Spleen (tissue), 11 donors: ENCODE data around the gene EYS. TPM values are rescaled to one million over a fixed set of nuclear protein-coding genes. Genes with fewer than 3 reads are reported as not detected.

ENCODE experiments used
- DNase-seq: peaks from one replicate; pipeline ENCODE4 v3.0.0-alpha.2; 2020
- H3K27ac ChIP-seq, 8 donors: fragments of 200-600 bp; sonication (generic) in 7 of 8; 1 replicate in 4 of 8; 2 replicates in 4 of 8; pipeline versions ENCODE4 v1.5.0 to v1.8.0; 2016 to 2021; ENCODE audit warnings: inconsistent platforms in 4 of 8, mild to moderate bottlenecking in 4 of 8, moderate library complexity in 1 of 8
- H3K27me3 ChIP-seq, 7 donors: fragments of 200-600 bp; sonication (generic) in 6 of 7; replicated peaks in 1 of 7; 1 replicate in 4 of 7; 2 replicates in 3 of 7; pipeline versions ENCODE4 v1.5.0 to v1.8.0; 2016 to 2021; ENCODE audit warnings: inconsistent platforms in 3 of 7, mild to moderate bottlenecking in 1 of 7
- H3K36me3 ChIP-seq, 6 donors: fragments of 200-600 bp; sonication (generic) in 5 of 6; 1 replicate in 4 of 6; 2 replicates in 2 of 6; pipeline versions ENCODE4 v1.5.0 to v1.8.0; 2016 to 2021; ENCODE audit warnings: inconsistent platforms in 2 of 6
- H3K4me1 ChIP-seq, 6 donors: fragments of 200-600 bp; sonication (generic) in 5 of 6; 1 replicate in 3 of 6; 2 replicates in 3 of 6; pipeline versions ENCODE4 v1.5.0 to v1.8.0; 2016 to 2021; ENCODE audit warnings: inconsistent platforms in 3 of 6
- H3K4me3 ChIP-seq, 8 donors: fragments of 200-600 bp; sonication (generic) in 7 of 8; 1 replicate in 4 of 8; 2 replicates in 4 of 8; pipeline versions ENCODE4 v1.5.0 to v1.8.0; 2016 to 2021; ENCODE audit warnings: inconsistent platforms in 4 of 8, mild to moderate bottlenecking in 4 of 8, moderate library complexity in 2 of 8
- H3K9me3 ChIP-seq, 8 donors: fragments of 200-600 bp; sonication (generic) in 7 of 8; 1 replicate in 4 of 8; 2 replicates in 4 of 8; pipeline versions ENCODE4 v1.5.0 to v1.8.0; 2016 to 2021; ENCODE audit warnings: inconsistent platforms in 4 of 8
- CTCF ChIP-seq, 11 experiments: fragments of 200-600 bp in 7 of 11; fragments of 450-650 bp in 4 of 11; sonication (generic) in 4 of 11; IDR thresholded peaks in 8 of 11; conservative IDR thresholded peaks in 3 of 11; 1 replicate in 7 of 11; 2 replicates in 4 of 11; pipeline versions ENCODE4 v1.4.0 to v1.8.0; 2016 to 2021; ENCODE audit warnings: antibody characterized with exemption in 11 of 11, inconsistent platforms in 4 of 11, mild to moderate bottlenecking in 1 of 11
- POLR2A ChIP-seq, 3 donors: fragments of 450-650 bp; IDR thresholded peaks; one replicate each; pipeline ENCODE4 v1.5.1; 2017; ENCODE audit warnings: antibody characterized with exemption in 3 of 3, mild to moderate bottlenecking in 1 of 3
- POLR2AphosphoS5 ChIP-seq, 3 donors: sonication (generic); formaldehyde crosslinking; IDR thresholded peaks; one replicate each; pipeline ENCODE4 v1.5.1; 2017; ENCODE audit warnings: antibody characterized with exemption in 3 of 3
- WGBS, 5 donors: extraction: QIAGEN DNeasy Blood & Tissue Kit in 3 of 5; methylation state at CpG; one replicate each; pipeline versions ENCODE4 v1.1.5 to v1.1.7; 2013 to 2018; 5-methylcytosine and 5-hydroxymethylcytosine counted together
- intact Hi-C: fragments of 100-400 bp; cut with DNase I; formaldehyde crosslinking; loops from one replicate; pipeline ENCODE4 v1.15.0; 2023; ENCODE audit warnings: low total_unique reads
- polyA plus RNA-seq, 3 donors: library from polyadenylated mRNA; stranded (reverse); fragments of 200-250 nt; gene quantifications; one replicate each; pipeline ENCODE4 v1.2.1, GENCODE V29; 2013
- total RNA-seq, 7 donors: library from RNA; depleted of rRNA in 3 of 7; stranded (reverse); fragments of >200 nt in 3 of 7; fragmentation: NEBNext Ultra II Directional in 4 of 7; extraction: Animal tissue kit (Norgen Biotek cat#: 25700) in 4 of 7; gene quantifications; one replicate each; pipeline versions ENCODE4 v1.1.0 to v1.2.1, GENCODE V29; 2016 to 2021
- donor health status: healthy with polysubstance abuse.
- donor health status: DM: no; HTN: no; CAD: no; lungs with moderate emphysema.
- donor health status: DM: no; HTN: no; CAD: no.
- donor health status: Bipolar disorder and iron deficiency.
- donor health status: healthy.
- donor health status: DM: no; HTN: no; CAD: no.
- donor health status: DM: yes; HTN: yes; CAD: no.

The EYS gene
- total and polyA plus RNA-seq, 10 donors: under 0.01 to 0.72 (median 0.28) TPM; not detected in 5

- intact Hi-C loops: no loop called here
- no peak overlapping the region for H3K4me3 ChIP-seq
- 46 to 70% (median 57%) methylated on average over 3 of the region's 3 CpGs for WGBS, 5 donors
- H3K27ac ChIP-seq: no peak overlapping the region
- H3K9me3 ChIP-seq: peaks cover 0 to 4% (median under 1%) of the 10 kb centered on the region in 8 donors
- no peak for DNase-seq
- H3K4me1 ChIP-seq: no peaks in the 10 kb centered on the region
- no peaks in the 10 kb centered on the region for H3K27me3 ChIP-seq
- TF ChIP-seq POLR2A (IDR thresholded peaks at IDR 0.05): no peak
- no peak for TF ChIP-seq POLR2AphosphoS5 (IDR thresholded peaks at IDR 0.05)
- TF ChIP-seq CTCF (IDR thresholded peaks at IDR 0.05 in 8 of 11, conservative IDR thresholded peaks at IDR 0.05 in 3 of 11): no peak
- H3K36me3 ChIP-seq: no peaks in the 10 kb centered on the region
These were observed 1473.3 kb downstream of the EYS start for GRCh38 chr6:64233746-64234145.

DNA sequence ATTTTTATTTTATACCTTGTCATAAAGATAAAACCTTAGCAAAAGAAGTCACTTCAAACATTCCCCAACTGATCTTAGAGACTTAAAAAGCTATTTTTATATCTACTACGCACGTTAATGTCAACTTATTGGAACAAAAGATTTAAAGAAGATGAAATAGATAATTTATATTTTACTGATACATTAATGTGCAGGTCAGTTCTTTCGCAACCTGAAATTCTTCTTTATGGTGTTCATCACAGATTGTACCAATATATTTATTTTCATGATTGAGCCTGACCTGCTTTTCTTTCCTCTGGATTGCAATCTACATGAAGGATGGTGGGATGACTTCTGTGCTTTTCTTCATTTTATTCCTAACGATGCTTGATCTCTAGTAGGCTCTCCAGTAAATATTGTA lies 1475.1 kb downstream of the EYS start:
- Histone ChIP-seq H3K27ac (no peak overlapping the region), H3K4me1 (no peaks in the 10 kb centered on the region), H3K4me3 (no peak overlapping the region), H3K36me3 (no peaks in the 10 kb centered on the region), H3K27me3 (no peaks in the 10 kb centered on the region), H3K9me3 (no peaks in the 10 kb centered on the region)
- TF ChIP-seq CTCF (IDR thresholded peaks at IDR 0.05 in 8 of 11, conservative IDR thresholded peaks at IDR 0.05 in 3 of 11): no peak
- no peak for TF ChIP-seq POLR2A (IDR thresholded peaks at IDR 0.05)
- TF ChIP-seq POLR2AphosphoS5 (IDR thresholded peaks at IDR 0.05): no peak
- 62 to 91% (median 70%) methylated on average over 4 of the region's 4 CpGs for WGBS, 5 donors
- DNase-seq: no peak
- intact Hi-C loops: no loop called here

DNA sequence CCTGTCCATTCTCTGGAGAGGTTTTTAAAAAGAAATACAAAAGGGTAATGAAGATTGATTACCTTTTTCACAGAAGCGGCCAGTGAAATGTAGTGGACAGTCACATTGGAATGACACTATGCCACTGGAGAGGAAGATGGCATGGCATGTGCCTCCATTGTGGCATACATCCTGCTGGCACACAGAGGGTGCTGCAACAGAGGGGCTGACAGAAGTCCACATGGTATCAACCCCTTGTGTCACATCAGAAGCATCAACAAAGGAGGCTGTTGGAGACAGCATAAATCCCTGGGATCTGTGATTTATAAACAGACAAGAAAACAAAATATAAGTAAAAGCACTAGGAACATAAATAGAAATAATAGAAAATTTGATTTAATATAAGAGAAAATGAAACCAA lies 1476.5 kb downstream of the EYS start:
- 64 to 93% (median 75%) methylated on average over 1 of the region's 1 CpG for WGBS, 5 donors

DNA sequence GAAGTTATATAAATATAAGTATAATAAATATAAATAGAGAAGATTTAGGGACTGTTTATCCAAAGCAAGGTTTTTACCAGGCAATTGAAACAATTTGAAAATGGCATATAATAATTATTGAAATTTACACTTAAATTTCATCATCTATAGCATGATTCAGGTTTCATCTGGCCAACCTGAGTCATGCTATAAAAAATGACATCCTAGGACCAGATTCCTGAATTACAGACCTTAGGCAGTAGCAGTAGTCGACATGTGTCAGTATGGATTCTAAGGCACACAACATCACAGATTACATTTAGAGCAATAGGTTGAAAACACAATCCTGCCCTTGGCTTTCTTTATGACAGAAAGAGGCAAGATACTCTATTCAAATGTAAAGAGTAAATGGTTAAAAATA lies 1479.2 kb downstream of the EYS start:
- TF ChIP-seq POLR2AphosphoS5 (IDR thresholded peaks at IDR 0.05): no peak
- TF ChIP-seq POLR2A (IDR thresholded peaks at IDR 0.05): no peak
- TF ChIP-seq CTCF (IDR thresholded peaks at IDR 0.05 in 8 of 11, conservative IDR thresholded peaks at IDR 0.05 in 3 of 11): no peak
- H3K36me3 ChIP-seq: no peaks in the 10 kb centered on the region
- no peaks in the 10 kb centered on the region for H3K27me3 ChIP-seq
- H3K4me1 ChIP-seq: no peaks in the 10 kb centered on the region
- intact Hi-C loops: no loop called here
- DNase-seq: no peak
- H3K9me3 ChIP-seq: no peaks in the 10 kb centered on the region
- no peak overlapping the region for H3K27ac ChIP-seq
- no peak overlapping the region for H3K4me3 ChIP-seq
- WGBS, 5 donors: 65 to 82% (median 76%) methylated on average over 1 of the region's 1 CpG

More for the DNA sequence above, 1476.5 kb downstream of the EYS start:
- no peak overlapping the region for H3K27ac ChIP-seq
- no peaks in the 10 kb centered on the region for H3K36me3 ChIP-seq
- no peak overlapping the region for H3K4me3 ChIP-seq
- no peak for DNase-seq
- no peaks in the 10 kb centered on the region for H3K27me3 ChIP-seq
- no peaks in the 10 kb centered on the region for H3K4me1 ChIP-seq
- TF ChIP-seq POLR2A (IDR thresholded peaks at IDR 0.05) (no peak), POLR2AphosphoS5 (IDR thresholded peaks at IDR 0.05) (no peak), CTCF (IDR thresholded peaks at IDR 0.05 in 8 of 11, conservative IDR thresholded peaks at IDR 0.05 in 3 of 11) (no peak)
- no peaks in the 10 kb centered on the region for H3K9me3 ChIP-seq
- intact Hi-C loops: no loop called here
